ENCODE measurements around the gene CCR7. TPM values are rescaled to one million over a fixed set of nuclear protein-coding genes. Genes with fewer than 3 reads are reported as not detected.
"Not testable (repeated sequence)": the region's sequence is repeated elsewhere in the genome, so short reads cannot be mapped to it uniquely, and the experiment has no call there.

The CCR7 gene
- total and polyA plus RNA-seq, 2 of the 13 experiments (the other 11 are each of a cell fraction or from before 2014, with no cell fraction given): 0.04 to 0.53 TPM

DNA sequence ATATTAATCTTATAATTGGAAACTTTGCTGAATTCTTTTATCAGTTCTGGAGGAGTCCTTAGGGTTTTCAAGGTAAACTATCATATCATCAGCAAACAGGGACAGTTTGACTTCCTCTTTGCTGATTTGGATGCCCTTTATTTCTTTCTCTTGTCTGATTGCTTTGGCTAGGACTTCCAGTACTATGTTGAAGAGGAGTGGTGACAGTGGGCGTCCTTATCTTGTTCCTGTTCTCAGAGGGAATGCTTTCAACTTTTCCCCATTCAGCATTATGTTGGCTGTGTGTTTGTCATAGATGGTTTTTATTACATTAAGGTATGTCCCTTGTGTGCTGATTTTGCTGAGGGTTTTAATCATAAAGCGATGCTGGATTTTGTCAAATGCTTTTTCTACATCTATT lies 19.7 kb upstream of the CCR7 start:
- H3K36me3 ChIP-seq (replicated peaks in 1 of 2; ENCODE audit: control insufficient read depth in 1 of 2, insufficient read depth in 2 of 2, low read length in 2 of 2); H3K9ac ChIP-seq (ENCODE audit: insufficient read depth, low read depth, low read length); H2AFZ ChIP-seq (ENCODE audit: low read length); H4K20me1 ChIP-seq (ENCODE audit: insufficient read depth, low read length); H3K27ac ChIP-seq (ENCODE audit: extremely low read length, insufficient read depth, low read length); H3K27me3 ChIP-seq (ENCODE audit: control insufficient read depth in 1 of 2, insufficient read depth in 2 of 2, low read length in 2 of 2); H3K4me1 ChIP-seq (ENCODE audit: insufficient read depth, low read length); CTCF ChIA-PET (ENCODE audit: low intra/inter-chr PET ratio, low total read pairs); intact Hi-C loops (cut with micrococcal nuclease; ENCODE audit: unreplicated experiment); POLR2A ChIA-PET; ATAC-seq; H3K79me2 ChIP-seq (ENCODE audit: insufficient read depth, low read length); DNase-seq (ENCODE audit: low spot score); BruUV-seq (replicated peaks); H3K4me3 ChIP-seq (replicated peaks in 1 of 3; ENCODE audit: insufficient read depth in 1 of 3, low read depth in 2 of 3, low read length in 3 of 3); FAIRE-seq; H3K4me2 ChIP-seq (ENCODE audit: low read depth, low read length); H3K9me3 ChIP-seq (ENCODE audit: low read length); in situ Hi-C loops (cut with HindIII; ENCODE audit: extremely low pct_ligation_motif_present, low pct_unique_long_range_greater_than_20kb): not testable (repeated sequence)
- WGBS (ENCODE audit: low lambda C conversion rate): 6% methylated on average over 2 of the region's 2 CpGs

DNA sequence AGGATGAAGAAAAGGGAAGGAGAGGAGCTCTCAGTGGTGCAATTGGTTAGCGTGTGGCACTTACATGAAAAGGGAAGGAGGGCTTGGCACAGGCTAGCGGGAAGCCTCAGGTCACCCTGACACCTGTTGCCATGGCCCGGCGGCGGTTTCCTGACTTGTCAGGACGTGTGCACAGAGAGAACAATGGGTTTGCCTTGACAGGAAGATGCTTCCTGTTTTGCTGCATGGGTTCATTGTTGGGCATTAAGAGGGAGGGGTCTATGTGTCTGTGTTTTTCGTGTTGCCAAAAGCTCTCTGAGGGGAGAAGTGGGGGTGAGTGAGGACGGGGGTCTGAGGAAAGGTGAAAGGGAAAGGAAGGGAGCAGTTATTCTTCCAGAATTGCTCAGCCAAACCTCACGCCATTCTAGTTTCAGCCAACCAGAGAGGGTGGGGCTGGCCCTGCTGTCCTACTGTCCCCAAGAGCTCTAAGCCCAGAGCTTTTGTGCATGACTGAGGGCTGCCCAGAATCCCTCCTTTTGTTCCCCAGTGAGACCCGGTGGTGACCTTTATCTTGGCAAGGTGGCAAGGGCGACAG lies 17.1 kb upstream of the CCR7 start:
- no peaks in the 10 kb centered on the region for H3K79me2 ChIP-seq (ENCODE audit: insufficient read depth, low read length)
- ChIA-PET CTCF (ENCODE audit: low intra/inter-chr PET ratio, low total read pairs) (no interaction called here), POLR2A (no interaction called here)
- in situ Hi-C loops (cut with HindIII; ENCODE audit: extremely low pct_ligation_motif_present, low pct_unique_long_range_greater_than_20kb): no loop called here
- H3K4me3 ChIP-seq (replicated peaks in 1 of 3; ENCODE audit: insufficient read depth in 1 of 3, low read depth in 2 of 3, low read length in 3 of 3): no peak overlapping the region
- no peaks in the 10 kb centered on the region for H3K36me3 ChIP-seq (replicated peaks in 1 of 2; ENCODE audit: control insufficient read depth in 1 of 2, insufficient read depth in 2 of 2, low read length in 2 of 2)
- no peaks in the 10 kb centered on the region for H4K20me1 ChIP-seq (ENCODE audit: insufficient read depth, low read length)
- no peak for ATAC-seq
- peaks cover 0 to 3% of the 10 kb centered on the region in 2 experiments; a peak in 2 of 5 replicates for H3K27me3 ChIP-seq (ENCODE audit: control insufficient read depth in 1 of 2, insufficient read depth in 2 of 2, low read length in 2 of 2)
- no peaks in the 10 kb centered on the region; the same call in 1 of the 2 replicates for H3K9me3 ChIP-seq (ENCODE audit: low read length)
- intact Hi-C loops (cut with micrococcal nuclease; ENCODE audit: unreplicated experiment): no loop called here
- H3K4me1 ChIP-seq (ENCODE audit: insufficient read depth, low read length): peaks cover 8% of the 10 kb centered on the region
- H3K4me2 ChIP-seq (ENCODE audit: low read depth, low read length): no peak overlapping the region
- no peak for DNase-seq (ENCODE audit: low spot score)
- H3K9ac ChIP-seq (ENCODE audit: insufficient read depth, low read depth, low read length): no peak overlapping the region
- WGBS (ENCODE audit: low lambda C conversion rate): 40% methylated on average over 11 of the region's 11 CpGs
- no TSS peak for BruUV-seq (replicated peaks)
- H3K27ac ChIP-seq (ENCODE audit: extremely low read length, insufficient read depth, low read length): no peak overlapping the region
- TF ChIP-seq, protein P1, sequence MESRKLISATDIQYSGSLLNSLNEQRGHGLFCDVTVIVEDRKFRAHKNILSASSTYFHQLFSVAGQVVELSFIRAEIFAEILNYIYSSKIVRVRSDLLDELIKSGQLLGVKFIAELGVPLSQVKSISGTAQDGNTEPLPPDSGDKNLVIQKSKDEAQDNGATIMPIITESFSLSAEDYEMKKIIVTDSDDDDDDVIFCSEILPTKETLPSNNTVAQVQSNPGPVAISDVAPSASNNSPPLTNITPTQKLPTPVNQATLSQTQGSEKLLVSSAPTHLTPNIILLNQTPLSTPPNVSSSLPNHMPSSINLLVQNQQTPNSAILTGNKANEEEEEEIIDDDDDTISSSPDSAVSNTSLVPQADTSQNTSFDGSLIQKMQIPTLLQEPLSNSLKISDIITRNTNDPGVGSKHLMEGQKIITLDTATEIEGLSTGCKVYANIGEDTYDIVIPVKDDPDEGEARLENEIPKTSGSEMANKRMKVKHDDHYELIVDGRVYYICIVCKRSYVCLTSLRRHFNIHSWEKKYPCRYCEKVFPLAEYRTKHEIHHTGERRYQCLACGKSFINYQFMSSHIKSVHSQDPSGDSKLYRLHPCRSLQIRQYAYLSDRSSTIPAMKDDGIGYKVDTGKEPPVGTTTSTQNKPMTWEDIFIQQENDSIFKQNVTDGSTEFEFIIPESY (CRISPR knock-in tag; IDR thresholded peaks at IDR 0.05): peak; percentile 59
- TF ChIP-seq MAFK (conservative IDR thresholded peaks at IDR 0.05 in 1 of 2, IDR thresholded peaks at IDR 0.05 in 1 of 2; ENCODE audit: low read length in 2 of 2): no peak
- FAIRE-seq: no peak
- no peak overlapping the region for H2AFZ ChIP-seq (ENCODE audit: low read length)
